Neural cell (in vitro differentiated cells): ENCODE data around the gene DEGS2. TPM values are rescaled to one million over a fixed set of nuclear protein-coding genes. Genes with fewer than 3 reads are reported as not detected.

ENCODE experiments used
- H2AFZ ChIP-seq: fragments of 200-600, 300-800 bp; sonication (generic), shearing (Covaris generic); 2 replicates; pipeline ENCODE4 v1.6.0; 2014; ENCODE audit warnings: low read depth, mild to moderate bottlenecking, antibody characterized with exemption, low read length, moderate library complexity
- H3F3A ChIP-seq: fragments of 200-600 bp; shearing (Covaris generic); 2 replicates; pipeline ENCODE4 v1.6.1; 2016; ENCODE audit warnings: mild to moderate bottlenecking, moderate library complexity, mixed read lengths, antibody characterized with exemption, low read length; ENCODE audit not compliant: insufficient read depth, poor library complexity, severe bottlenecking
- H3K27ac ChIP-seq: fragments of 200-600, 300-800 bp; sonication (generic), shearing (Covaris generic); 2 replicates; pipeline ENCODE4 v1.5.1; 2014; ENCODE audit warnings: mild to moderate bottlenecking, low read length, moderate library complexity
- H3K27me3 ChIP-seq: fragments of 300-800, 200-600 bp; sonication (generic), shearing (Covaris generic); 2 replicates; pipeline ENCODE4 v1.6.0; 2014; ENCODE audit warnings: mild to moderate bottlenecking, low read depth, low read length, moderate library complexity; ENCODE audit not compliant: insufficient read depth
- H3K36me3 ChIP-seq: fragments of 300-800, 200-600 bp; sonication (generic), shearing (Covaris generic); 2 replicates; pipeline ENCODE4 v1.5.1; 2014; ENCODE audit warnings: mild to moderate bottlenecking, antibody characterized with exemption, low read length, moderate library complexity; ENCODE audit not compliant: insufficient read depth
- H3K4me2 ChIP-seq: fragments of 300-800, 200-600 bp; sonication (generic), shearing (Covaris generic); 2 replicates; pipeline ENCODE4 v1.6.0; 2014; ENCODE audit warnings: mild to moderate bottlenecking, low read length
- H3K4me3 ChIP-seq: fragments of 300-800, 200-600 bp; sonication (generic), shearing (Covaris generic); 2 replicates; pipeline ENCODE4 v1.5.1; 2014; ENCODE audit warnings: mild to moderate bottlenecking, low read length, moderate library complexity
- H3K79me2 ChIP-seq: fragments of 200-600 bp; shearing (Covaris generic); replicated peaks from 2 replicates; pipeline ENCODE4 v1.6.0; 2014; ENCODE audit warnings: mild to moderate bottlenecking, low read length, moderate library complexity; ENCODE audit not compliant: insufficient read depth
- H3K9ac ChIP-seq: fragments of 300-800, 200-600 bp; sonication (generic), shearing (Covaris generic); 2 replicates; pipeline ENCODE4 v1.6.1; 2016; ENCODE audit warnings: mild to moderate bottlenecking, low read length, mixed read lengths
- H3K9me2 ChIP-seq: fragments of 200-600 bp; shearing (Covaris generic); 2 replicates; pipeline ENCODE4 v1.6.1; 2016; ENCODE audit warnings: mild to moderate bottlenecking, low read length, mixed read lengths; ENCODE audit not compliant: insufficient read depth
- H3K9me3 ChIP-seq: fragments of 200-600, 300-800 bp; sonication (generic), shearing (Covaris generic); 2 replicates; pipeline ENCODE4 v1.6.1; 2016; ENCODE audit warnings: mild to moderate bottlenecking, mixed run types, low read length, moderate library complexity, mixed read lengths
- H4K20me1 ChIP-seq: fragments of 200-600 bp; shearing (Covaris generic); 2 replicates; pipeline ENCODE4 v1.6.1; 2016; ENCODE audit warnings: mild to moderate bottlenecking, mixed run types; ENCODE audit not compliant: insufficient read depth
- EP300 ChIP-seq: fragments of 450-650 bp; conservative IDR thresholded peaks from 2 replicates; pipeline ENCODE4 v1.6.1; 2014; ENCODE audit warnings: antibody characterized with exemption, mild to moderate bottlenecking, moderate library complexity; ENCODE audit not compliant: poor library complexity, severe bottlenecking
- EZH2 ChIP-seq: fragments of 200-600, 300-800 bp; shearing (Covaris generic), sonication (generic); IDR thresholded peaks from 2 replicates; pipeline ENCODE4 v1.6.1; 2014; ENCODE audit warnings: antibody characterized with exemption, low read length, borderline replicate concordance, mild to moderate bottlenecking; ENCODE audit not compliant: insufficient read depth, poor library complexity, severe bottlenecking
- MXI1 ChIP-seq: fragments of 450-650 bp; conservative IDR thresholded peaks from 2 replicates; pipeline ENCODE4 v1.6.1; 2014; ENCODE audit warnings: antibody characterized with exemption, mild to moderate bottlenecking; ENCODE audit not compliant: poor library complexity, severe bottlenecking
- POLR2AphosphoS5 ChIP-seq: IDR thresholded peaks from 2 replicates; pipeline ENCODE4 v1.6.1; 2012
- RAD21 ChIP-seq: fragments of 450-650 bp; conservative IDR thresholded peaks from 2 replicates; pipeline ENCODE4 v1.6.1; 2014; ENCODE audit warnings: antibody characterized with exemption, mild to moderate bottlenecking, moderate library complexity
- SMC3 ChIP-seq: fragments of 450-650 bp; conservative IDR thresholded peaks from 2 replicates; pipeline ENCODE4 v1.6.1; 2014; ENCODE audit warnings: antibody characterized with exemption, mild to moderate bottlenecking, moderate library complexity; ENCODE audit not compliant: poor library complexity
- TAF1 ChIP-seq: IDR thresholded peaks from 2 replicates; pipeline ENCODE4 v1.6.1; 2012; ENCODE audit warnings: low read depth
- polyA plus RNA-seq: library from polyadenylated mRNA; depleted of rRNA; stranded (reverse); fragments of >200 nt; gene quantifications from 2 replicates; pipeline ENCODE4 v1.2.3, GENCODE V29; 2014
- TF ChIP-seq, protein P1 (sequence below): IDR thresholded peaks from 2 replicates; pipeline ENCODE4 v1.6.1; 2012; ENCODE audit warnings: borderline replicate concordance
- TF ChIP-seq, protein P2 (sequence below): fragments of 450-650 bp; IDR thresholded peaks from 2 replicates; pipeline ENCODE4 v1.5.1; 2014; ENCODE audit warnings: antibody characterized with exemption, mild to moderate bottlenecking, moderate library complexity; ENCODE audit not compliant: poor library complexity, severe bottlenecking

DEGS2 gene
- polyA plus RNA-seq, 1 donor from 2014 or later, result 0.37 TPM

DNA sequence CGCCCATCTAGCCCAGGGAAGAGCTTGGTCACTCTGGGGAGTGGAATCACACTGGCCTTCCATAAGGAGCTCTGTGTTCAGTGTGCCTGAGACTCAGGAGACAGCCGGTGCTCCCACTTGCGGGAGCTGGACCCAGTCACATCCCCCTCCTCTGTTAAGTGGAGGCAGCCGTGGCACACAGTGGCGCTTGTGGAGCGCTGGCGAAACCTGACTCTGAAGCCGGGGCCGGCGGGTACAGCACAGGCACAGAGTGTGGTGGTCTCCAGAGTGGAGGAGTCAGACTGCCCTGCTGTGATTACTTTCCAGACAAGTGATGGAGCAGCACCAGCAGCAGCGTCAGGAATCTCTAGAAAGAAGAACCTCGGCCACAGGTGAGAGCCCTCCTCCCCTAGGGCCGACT lies 33.0 kb downstream of the DEGS2 start:
- H4K20me1 ChIP-seq, result no peaks in the 10 kb centered on the region

DNA sequence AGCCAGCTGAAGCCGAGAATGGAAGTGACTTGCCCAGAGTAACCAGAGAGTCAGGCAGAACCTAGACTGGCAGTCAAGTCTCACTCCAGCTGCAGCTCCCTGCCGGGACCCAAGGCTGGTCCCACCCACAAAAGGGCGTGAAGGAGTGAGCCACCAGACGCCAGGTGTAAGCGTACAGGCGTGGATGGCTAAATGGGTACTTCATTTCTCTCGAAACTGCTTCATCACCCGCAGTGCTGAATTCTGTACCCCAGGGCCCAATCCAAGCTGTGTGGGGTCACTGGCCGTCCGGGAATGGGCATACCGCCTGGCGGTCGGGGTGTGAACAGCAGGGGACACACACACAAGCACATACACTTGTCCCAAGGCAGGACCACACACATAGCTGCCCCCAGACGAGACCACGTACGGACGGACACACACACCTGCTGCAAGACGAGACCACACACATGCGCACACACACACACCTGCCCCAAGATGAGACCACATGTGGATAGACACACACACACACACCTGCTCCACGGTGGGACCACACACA lies 34.8 kb downstream of the DEGS2 start:
- peaks cover 4% of the 10 kb centered on the region for H4K20me1 ChIP-seq
- H3K9me2 ChIP-seq, result no peaks in the 10 kb centered on the region
- no peaks in the 10 kb centered on the region for H3K79me2 ChIP-seq
- H2AFZ ChIP-seq, result no peak overlapping the region
- no peak for TF ChIP-seq EP300
- TF ChIP-seq EZH2, result no peak
- TF ChIP-seq RAD21, result no peak
- TF ChIP-seq, protein P1, sequence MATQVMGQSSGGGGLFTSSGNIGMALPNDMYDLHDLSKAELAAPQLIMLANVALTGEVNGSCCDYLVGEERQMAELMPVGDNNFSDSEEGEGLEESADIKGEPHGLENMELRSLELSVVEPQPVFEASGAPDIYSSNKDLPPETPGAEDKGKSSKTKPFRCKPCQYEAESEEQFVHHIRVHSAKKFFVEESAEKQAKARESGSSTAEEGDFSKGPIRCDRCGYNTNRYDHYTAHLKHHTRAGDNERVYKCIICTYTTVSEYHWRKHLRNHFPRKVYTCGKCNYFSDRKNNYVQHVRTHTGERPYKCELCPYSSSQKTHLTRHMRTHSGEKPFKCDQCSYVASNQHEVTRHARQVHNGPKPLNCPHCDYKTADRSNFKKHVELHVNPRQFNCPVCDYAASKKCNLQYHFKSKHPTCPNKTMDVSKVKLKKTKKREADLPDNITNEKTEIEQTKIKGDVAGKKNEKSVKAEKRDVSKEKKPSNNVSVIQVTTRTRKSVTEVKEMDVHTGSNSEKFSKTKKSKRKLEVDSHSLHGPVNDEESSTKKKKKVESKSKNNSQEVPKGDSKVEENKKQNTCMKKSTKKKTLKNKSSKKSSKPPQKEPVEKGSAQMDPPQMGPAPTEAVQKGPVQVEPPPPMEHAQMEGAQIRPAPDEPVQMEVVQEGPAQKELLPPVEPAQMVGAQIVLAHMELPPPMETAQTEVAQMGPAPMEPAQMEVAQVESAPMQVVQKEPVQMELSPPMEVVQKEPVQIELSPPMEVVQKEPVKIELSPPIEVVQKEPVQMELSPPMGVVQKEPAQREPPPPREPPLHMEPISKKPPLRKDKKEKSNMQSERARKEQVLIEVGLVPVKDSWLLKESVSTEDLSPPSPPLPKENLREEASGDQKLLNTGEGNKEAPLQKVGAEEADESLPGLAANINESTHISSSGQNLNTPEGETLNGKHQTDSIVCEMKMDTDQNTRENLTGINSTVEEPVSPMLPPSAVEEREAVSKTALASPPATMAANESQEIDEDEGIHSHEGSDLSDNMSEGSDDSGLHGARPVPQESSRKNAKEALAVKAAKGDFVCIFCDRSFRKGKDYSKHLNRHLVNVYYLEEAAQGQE, result no peak
- TF ChIP-seq POLR2AphosphoS5, result no peak
- no peak for TF ChIP-seq SMC3
- TF ChIP-seq, protein P2, sequence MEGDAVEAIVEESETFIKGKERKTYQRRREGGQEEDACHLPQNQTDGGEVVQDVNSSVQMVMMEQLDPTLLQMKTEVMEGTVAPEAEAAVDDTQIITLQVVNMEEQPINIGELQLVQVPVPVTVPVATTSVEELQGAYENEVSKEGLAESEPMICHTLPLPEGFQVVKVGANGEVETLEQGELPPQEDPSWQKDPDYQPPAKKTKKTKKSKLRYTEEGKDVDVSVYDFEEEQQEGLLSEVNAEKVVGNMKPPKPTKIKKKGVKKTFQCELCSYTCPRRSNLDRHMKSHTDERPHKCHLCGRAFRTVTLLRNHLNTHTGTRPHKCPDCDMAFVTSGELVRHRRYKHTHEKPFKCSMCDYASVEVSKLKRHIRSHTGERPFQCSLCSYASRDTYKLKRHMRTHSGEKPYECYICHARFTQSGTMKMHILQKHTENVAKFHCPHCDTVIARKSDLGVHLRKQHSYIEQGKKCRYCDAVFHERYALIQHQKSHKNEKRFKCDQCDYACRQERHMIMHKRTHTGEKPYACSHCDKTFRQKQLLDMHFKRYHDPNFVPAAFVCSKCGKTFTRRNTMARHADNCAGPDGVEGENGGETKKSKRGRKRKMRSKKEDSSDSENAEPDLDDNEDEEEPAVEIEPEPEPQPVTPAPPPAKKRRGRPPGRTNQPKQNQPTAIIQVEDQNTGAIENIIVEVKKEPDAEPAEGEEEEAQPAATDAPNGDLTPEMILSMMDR, result no peak
- TF ChIP-seq MXI1, result no peak
- TF ChIP-seq TAF1, result no peak
- H3K4me2 ChIP-seq, result no peak overlapping the region
- H3F3A ChIP-seq, result no peaks in the 10 kb centered on the region
- H3K9me3 ChIP-seq, result no peaks in the 10 kb centered on the region
- peaks cover 17% of the 10 kb centered on the region for H3K36me3 ChIP-seq
- no peak overlapping the region for H3K27ac ChIP-seq
- H3K9ac ChIP-seq, result no peak overlapping the region
- no peak overlapping the region for H3K4me3 ChIP-seq
- H3K27me3 ChIP-seq, result no peaks in the 10 kb centered on the region

More for the DNA sequence above, 33.0 kb downstream of the DEGS2 start:
- no peaks in the 10 kb centered on the region for H3K79me2 ChIP-seq
- no peaks in the 10 kb centered on the region for H3K9me2 ChIP-seq
- no peak overlapping the region for H2AFZ ChIP-seq
- H3K4me2 ChIP-seq, result no peak overlapping the region
- H3K36me3 ChIP-seq, result peaks cover 17% of the 10 kb centered on the region
- H3K27me3 ChIP-seq, result no peaks in the 10 kb centered on the region
- H3F3A ChIP-seq, result no peaks in the 10 kb centered on the region
- H3K4me3 ChIP-seq, result no peak overlapping the region
- H3K27ac ChIP-seq, result no peak overlapping the region
- H3K9ac ChIP-seq, result no peak overlapping the region
- no peaks in the 10 kb centered on the region for H3K9me3 ChIP-seq
- TF ChIP-seq EZH2, result no peak
- TF ChIP-seq, protein P1, result no peak
- TF ChIP-seq EP300, result no peak
- no peak for TF ChIP-seq RAD21
- TF ChIP-seq POLR2AphosphoS5, result no peak
